H9 (cell line): ENCODE results near the gene OR52I1. TPM values are rescaled to one million over a fixed set of nuclear protein-coding genes. Genes with fewer than 3 reads are reported as not detected.

Experiments
- DNase-seq: peaks from one replicate; pipeline ENCODE4 v3.0.0-alpha.2; 2017
- H2AFZ ChIP-seq: one replicate; pipeline ENCODE4 v1.6.1; 2013; ENCODE audit warnings: mild to moderate bottlenecking, low read length, control low read depth, moderate library complexity
- H2AK5ac ChIP-seq: 2 replicates; pipeline ENCODE4 v1.6.1; 2013; ENCODE audit warnings: low read length, control low read depth, mixed read lengths; ENCODE audit not compliant: insufficient read length
- H2BK120ac ChIP-seq: one replicate; pipeline ENCODE4 v1.6.1; 2013; ENCODE audit warnings: low read depth, mild to moderate bottlenecking, low read length, control low read depth, inconsistent platforms; ENCODE audit not compliant: poor library complexity, severe bottlenecking
- H2BK12ac ChIP-seq: 2 replicates; pipeline ENCODE4 v1.6.1; 2013; ENCODE audit warnings: low read length, control low read depth, mixed read lengths, low read depth; ENCODE audit not compliant: insufficient read length
- H2BK15ac ChIP-seq: 2 replicates; pipeline ENCODE4 v1.6.1; 2013; ENCODE audit warnings: low read depth, low read length, control low read depth
- H2BK20ac ChIP-seq: one replicate; pipeline ENCODE4 v1.6.1; 2013; ENCODE audit warnings: low read depth, mild to moderate bottlenecking, low read length, control low read depth, inconsistent platforms; ENCODE audit not compliant: poor library complexity, severe bottlenecking
- H2BK5ac ChIP-seq: 2 replicates; pipeline ENCODE4 v1.6.1; 2013; ENCODE audit warnings: low read length, control low read depth, mixed read lengths; ENCODE audit not compliant: insufficient read length
- H3K14ac ChIP-seq: 2 replicates; pipeline ENCODE4 v1.6.1; 2013; ENCODE audit warnings: low read length, control low read depth; ENCODE audit not compliant: insufficient read depth
- H3K18ac ChIP-seq: 2 replicates; pipeline ENCODE4 v1.6.1; 2013; ENCODE audit warnings: low read depth, mild to moderate bottlenecking, mixed read lengths, low read length, control low read depth; ENCODE audit not compliant: insufficient read length
- H3K23ac ChIP-seq: 2 replicates; pipeline ENCODE4 v1.6.1; 2013; ENCODE audit warnings: low read length, control low read depth, mixed read lengths, low read depth; ENCODE audit not compliant: insufficient read length
- H3K23me2 ChIP-seq: 2 replicates; pipeline ENCODE4 v1.6.1; 2013; ENCODE audit warnings: low read depth, mild to moderate bottlenecking, mixed read lengths, low read length, control low read depth; ENCODE audit not compliant: insufficient read length, poor library complexity, severe bottlenecking
- H3K27ac ChIP-seq: 2 replicates; pipeline ENCODE4 v1.5.1; 2013; ENCODE audit warnings: low read length, control low read depth, mixed read lengths, low read depth; ENCODE audit not compliant: insufficient read length
- H3K27me3 ChIP-seq: 2 replicates; pipeline ENCODE4 v1.6.1; 2013; ENCODE audit warnings: low read length, control low read depth, inconsistent platforms; ENCODE audit not compliant: insufficient read depth
- H3K4ac ChIP-seq: 2 replicates; pipeline ENCODE4 v1.6.1; 2013; ENCODE audit warnings: low read depth, mild to moderate bottlenecking, control low read depth, inconsistent platforms, low read length, moderate library complexity
- H3K4me1 ChIP-seq: 2 replicates; pipeline ENCODE4 v1.6.1; 2013; ENCODE audit warnings: low read length, control low read depth, inconsistent platforms; ENCODE audit not compliant: insufficient read depth
- H3K4me2 ChIP-seq: 2 replicates; pipeline ENCODE4 v1.6.1; 2013; ENCODE audit warnings: low read length, control low read depth, mixed read lengths; ENCODE audit not compliant: insufficient read length, insufficient read depth
- H3K56ac ChIP-seq: 2 replicates; pipeline ENCODE4 v1.6.1; 2013; ENCODE audit warnings: low read depth, mild to moderate bottlenecking, mixed read lengths, low read length, control low read depth; ENCODE audit not compliant: insufficient read length
- H3K79me1 ChIP-seq: 2 replicates; pipeline ENCODE4 v1.6.1; 2013; ENCODE audit warnings: low read depth, mild to moderate bottlenecking, moderate library complexity, low read length, control low read depth, inconsistent platforms; ENCODE audit not compliant: insufficient read depth, poor library complexity, severe bottlenecking
- H3K79me2 ChIP-seq: 2 replicates; pipeline ENCODE4 v1.6.1; 2013; ENCODE audit warnings: low read length, control low read depth, inconsistent platforms; ENCODE audit not compliant: insufficient read depth
- H3K9ac ChIP-seq: 2 replicates; pipeline ENCODE4 v1.6.1; 2013; ENCODE audit warnings: low read length, control low read depth, mixed read lengths; ENCODE audit not compliant: insufficient read length; ENCODE audit errors: extremely low read depth
- H3K9me3 ChIP-seq: one replicate; pipeline ENCODE4 v1.6.1; 2013; ENCODE audit warnings: low read depth, low read length, inconsistent platforms; ENCODE audit not compliant: control insufficient read depth
- H3T11ph ChIP-seq: one replicate; pipeline ENCODE4 v1.6.1; 2013; ENCODE audit warnings: mild to moderate bottlenecking, low read length, control low read depth, inconsistent platforms
- H4K20me1 ChIP-seq: one replicate; pipeline ENCODE4 v1.6.1; 2013; ENCODE audit not compliant: control insufficient read depth, insufficient read length, insufficient read depth
- H4K5ac ChIP-seq: 2 replicates; pipeline ENCODE4 v1.6.1; 2013; ENCODE audit warnings: low read depth, mild to moderate bottlenecking, mixed read lengths, low read length, control low read depth; ENCODE audit not compliant: insufficient read length
- H4K8ac ChIP-seq: replicated peaks from 2 replicates; pipeline ENCODE4 v1.6.1; 2013; ENCODE audit warnings: low read length, control low read depth, mixed read lengths, low read depth; ENCODE audit not compliant: insufficient read length
- H4K91ac ChIP-seq: 2 replicates; pipeline ENCODE4 v1.6.1; 2013; ENCODE audit warnings: low read depth, mild to moderate bottlenecking, moderate library complexity, mixed read lengths, low read length, control low read depth; ENCODE audit not compliant: insufficient read length
- H3K27ac Mint-ChIP-seq, 3 experiments: 2 replicates in 2 of 3; 3 replicates in 1 of 3; pipeline ENCODE4 v1.8.0; 2020 to 2021; ENCODE audit warnings: mixed read lengths in 3 of 3, mild to moderate bottlenecking in 1 of 3, moderate library complexity in 1 of 3
- H3K27me3 Mint-ChIP-seq: 2 replicates; pipeline ENCODE4 v1.8.0; 2021; ENCODE audit warnings: low read depth, mild to moderate bottlenecking, moderate library complexity, mixed read lengths
- H3K36me3 Mint-ChIP-seq, 3 experiments: 2 replicates in 2 of 3; 3 replicates in 1 of 3; pipeline ENCODE4 v1.8.0; 2020 to 2021; ENCODE audit warnings: low read depth in 3 of 3, mixed read lengths in 3 of 3; ENCODE audit not compliant: insufficient read depth in 1 of 3
- H3K4me1 Mint-ChIP-seq, 2 experiments: 2 replicates each; pipeline ENCODE4 v1.8.0; 2020; ENCODE audit warnings: mixed read lengths in 2 of 2
- H3K4me3 Mint-ChIP-seq, 2 experiments: 2 replicates in 1 of 2; 3 replicates in 1 of 2; pipeline ENCODE4 v1.8.0; 2020 to 2021; ENCODE audit warnings: mild to moderate bottlenecking in 2 of 2, mixed read lengths in 2 of 2, moderate library complexity in 1 of 2
- H3K9me3 Mint-ChIP-seq, 2 experiments: 2 replicates in 1 of 2; 3 replicates in 1 of 2; pipeline ENCODE4 v1.8.0; 2020; ENCODE audit warnings: mild to moderate bottlenecking in 2 of 2, mixed read lengths in 2 of 2, moderate library complexity in 1 of 2
- WGBS: extraction: QIAGEN DNeasy Blood & Tissue Kit; methylation state at CpG from one replicate; pipeline ENCODE4 v1.1.7; 2013; ENCODE audit warnings: missing lambda C conversion rate, low lambda C conversion rate, mixed read lengths; ENCODE audit not compliant: insufficient read length; ENCODE audit errors: extremely low coverage; 5-methylcytosine and 5-hydroxymethylcytosine counted together
- total RNA-seq: library from RNA; stranded (reverse); gene quantifications from 2 replicates; pipeline ENCODE4 v1.2.1, GENCODE V29; 2021
- TF ChIP-seq, protein P1 (sequence below): fragments of 200-600 bp; sonication (generic); conservative IDR thresholded peaks from 3 replicates; pipeline ENCODE4 v1.8.0; 2021; ENCODE audit warnings: antibody characterized with exemption, mild to moderate bottlenecking

OR52I1 gene
- total RNA-seq, 1 experiment from 2014 or later: not detected

DNA sequence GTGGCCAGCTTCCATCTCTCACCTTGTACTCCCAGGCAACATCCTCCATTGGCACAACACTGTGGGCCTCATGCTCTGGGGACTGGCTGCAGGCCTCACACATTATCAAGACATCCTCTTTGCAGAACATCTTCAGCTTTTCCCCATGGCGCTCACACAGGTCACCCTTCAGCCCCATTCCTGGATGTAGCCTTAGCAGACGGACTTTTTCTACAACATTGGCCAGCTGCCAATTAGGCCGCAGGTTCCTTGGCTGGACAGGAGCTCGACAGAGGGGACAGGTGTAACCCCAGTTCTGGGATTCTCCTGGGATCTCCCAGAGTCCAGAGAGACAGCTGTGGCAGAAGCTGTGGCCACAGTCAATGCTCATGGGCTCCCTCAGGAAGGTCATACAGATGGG lies 11.2 kb downstream of the OR52I1 start:
- no peak overlapping the region for H3T11ph ChIP-seq
- H2BK15ac ChIP-seq: no peak overlapping the region
- H4K8ac ChIP-seq: no peak overlapping the region
- no peak overlapping the region for H4K91ac ChIP-seq
- Mint-ChIP-seq H3K27ac (no peak overlapping the region; a peak in 1 of 7 replicates), H3K27me3 (peaks cover 7% of the 10 kb centered on the region), H3K4me1 (peaks cover 7 to 9% of the 10 kb centered on the region in 2 experiments), H3K36me3 (peaks cover 4 to 17% (median 16%) of the 10 kb centered on the region in 3 experiments; a peak in 6 of 7 replicates), H3K4me3 (no peak overlapping the region), H3K9me3 (no peaks in the 10 kb centered on the region)
- no peaks in the 10 kb centered on the region for H3K79me1 ChIP-seq
- H3K9me3 ChIP-seq: no peaks in the 10 kb centered on the region
- no peak overlapping the region for H2BK20ac ChIP-seq
- no peak overlapping the region for H2BK120ac ChIP-seq
- H4K5ac ChIP-seq: no peak overlapping the region
- H3K27me3 ChIP-seq: no peaks in the 10 kb centered on the region
- H3K18ac ChIP-seq: no peak overlapping the region
- no CpG with 5 or more reads among the region's 4 CpGs for WGBS
- H3K4me2 ChIP-seq: no peak overlapping the region
- no peak overlapping the region for H2BK5ac ChIP-seq
- H3K23me2 ChIP-seq: no peaks in the 10 kb centered on the region
- H2BK12ac ChIP-seq: no peak overlapping the region
- TF ChIP-seq, protein P1, sequence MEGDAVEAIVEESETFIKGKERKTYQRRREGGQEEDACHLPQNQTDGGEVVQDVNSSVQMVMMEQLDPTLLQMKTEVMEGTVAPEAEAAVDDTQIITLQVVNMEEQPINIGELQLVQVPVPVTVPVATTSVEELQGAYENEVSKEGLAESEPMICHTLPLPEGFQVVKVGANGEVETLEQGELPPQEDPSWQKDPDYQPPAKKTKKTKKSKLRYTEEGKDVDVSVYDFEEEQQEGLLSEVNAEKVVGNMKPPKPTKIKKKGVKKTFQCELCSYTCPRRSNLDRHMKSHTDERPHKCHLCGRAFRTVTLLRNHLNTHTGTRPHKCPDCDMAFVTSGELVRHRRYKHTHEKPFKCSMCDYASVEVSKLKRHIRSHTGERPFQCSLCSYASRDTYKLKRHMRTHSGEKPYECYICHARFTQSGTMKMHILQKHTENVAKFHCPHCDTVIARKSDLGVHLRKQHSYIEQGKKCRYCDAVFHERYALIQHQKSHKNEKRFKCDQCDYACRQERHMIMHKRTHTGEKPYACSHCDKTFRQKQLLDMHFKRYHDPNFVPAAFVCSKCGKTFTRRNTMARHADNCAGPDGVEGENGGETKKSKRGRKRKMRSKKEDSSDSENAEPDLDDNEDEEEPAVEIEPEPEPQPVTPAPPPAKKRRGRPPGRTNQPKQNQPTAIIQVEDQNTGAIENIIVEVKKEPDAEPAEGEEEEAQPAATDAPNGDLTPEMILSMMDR: no peak
- no peak overlapping the region for H2AFZ ChIP-seq
- H3K9ac ChIP-seq: no peak overlapping the region
- no peak overlapping the region for H2AK5ac ChIP-seq
- H3K4ac ChIP-seq: no peak overlapping the region
- no peaks in the 10 kb centered on the region for H4K20me1 ChIP-seq
- H3K27ac ChIP-seq: no peak overlapping the region
- no peaks in the 10 kb centered on the region for H3K79me2 ChIP-seq
- no peak overlapping the region for H3K56ac ChIP-seq
- DNase-seq: no peak
- H3K4me1 ChIP-seq: no peaks in the 10 kb centered on the region
- H3K14ac ChIP-seq: no peak overlapping the region
- no peak overlapping the region for H3K23ac ChIP-seq
